ENCODE data around the gene ZMYND15. TPM values are rescaled to one million over a fixed set of nuclear protein-coding genes. Genes with fewer than 3 reads are reported as not detected.

The ZMYND15 gene
- total and polyA plus RNA-seq, 2 of the 13 experiments (the other 11 are each of a cell fraction or from before 2014, with no cell fraction given) = 0.24 to 2.7 TPM

DNA sequence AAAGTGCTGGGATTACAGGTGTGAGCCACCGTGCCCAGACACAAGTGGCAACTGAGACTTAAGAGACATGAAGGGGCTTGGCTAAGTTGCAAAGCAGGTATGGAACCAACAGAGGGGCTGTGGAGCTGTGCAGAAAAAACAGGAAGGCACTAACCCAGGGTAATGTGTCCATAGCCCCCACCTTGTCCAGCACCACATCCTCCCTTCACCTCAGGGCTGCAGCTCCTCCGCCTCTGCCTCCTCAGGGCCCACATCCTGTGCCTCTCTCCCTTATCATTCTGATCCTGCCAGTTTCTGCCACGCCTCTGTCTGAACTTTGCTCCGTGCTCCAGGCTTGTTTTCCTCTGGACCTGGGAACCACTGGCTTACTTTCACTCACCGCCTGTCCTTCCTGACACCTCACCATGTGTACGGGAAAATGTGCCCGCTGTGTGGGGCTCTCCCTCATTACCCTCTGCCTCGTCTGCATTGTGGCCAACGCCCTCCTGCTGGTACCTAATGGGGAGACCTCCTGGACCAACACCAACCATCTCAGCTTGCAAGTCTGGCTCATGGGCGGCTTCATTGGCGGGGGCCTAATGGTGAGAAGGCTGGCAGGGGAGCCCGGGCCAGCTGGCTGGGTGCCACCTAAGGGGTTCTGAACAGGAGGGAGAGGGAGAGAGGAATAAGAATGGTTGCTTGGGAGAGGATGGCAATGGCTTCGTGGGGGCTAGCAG, 32.0 kb downstream of the ZMYND15 start, which contains the start of gene TM4SF5 (continued):
- TF ChIP-seq ZNF274 (CRISPR knock-in tag; IDR thresholded peaks at IDR 0.05) (peak; percentile 62; the same call in 1 of the 2 replicates), JUND (CRISPR knock-in tag; IDR thresholded peaks at IDR 0.05) (peak; percentile 22; the same call in 1 of the 2 replicates), BCL3 (CRISPR knock-in tag; IDR thresholded peaks at IDR 0.05) (peak; percentile 92), ZNF18 (CRISPR knock-in tag; IDR thresholded peaks at IDR 0.05; ENCODE audit: insufficient replicate concordance) (peak; percentile 43), PHF5A (CRISPR knock-in tag; IDR thresholded peaks at IDR 0.05; ENCODE audit: low read depth, unreplicated experiment) (peak; percentile 68), STAT6 (CRISPR knock-in tag; IDR thresholded peaks at IDR 0.05; ENCODE audit: borderline replicate concordance) (peak; percentile 71; the same call in 1 of the 2 replicates), SRY (CRISPR knock-in tag; IDR thresholded peaks at IDR 0.05) (peak; percentile 80), ZNF800 (CRISPR knock-in tag; IDR thresholded peaks at IDR 0.05) (peak; percentile 64), ZHX2 (IDR thresholded peaks at IDR 0.05; ENCODE audit: low read depth) (peak; percentile 73; the same call in 1 of the 2 replicates), ZHX2 (CRISPR knock-in tag; IDR thresholded peaks at IDR 0.05; ENCODE audit: borderline replicate concordance) (peak; percentile 67; the same call in 1 of the 2 replicates)
- TF ChIP-seq, protein P1, sequence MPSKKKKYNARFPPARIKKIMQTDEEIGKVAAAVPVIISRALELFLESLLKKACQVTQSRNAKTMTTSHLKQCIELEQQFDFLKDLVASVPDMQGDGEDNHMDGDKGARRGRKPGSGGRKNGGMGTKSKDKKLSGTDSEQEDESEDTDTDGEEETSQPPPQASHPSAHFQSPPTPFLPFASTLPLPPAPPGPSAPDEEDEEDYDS (CRISPR knock-in tag; IDR thresholded peaks at IDR 0.05) = peak; percentile 92
